Sigmoid colon (tissue), 7 donors: ENCODE data around the gene ABCA13. TPM values are rescaled to one million over a fixed set of nuclear protein-coding genes. Genes with fewer than 3 reads are reported as not detected.

Experiments used
- DNase-seq: peaks from one replicate; pipeline ENCODE4 v3.0.0-alpha.2; 2019
- H3K27ac ChIP-seq, 4 donors: fragments of 200-600 bp; sonication (generic); one replicate each; pipeline ENCODE4 v1.5.1; 2016 to 2019; ENCODE audit warnings: mild to moderate bottlenecking in 1 of 4
- H3K27me3 ChIP-seq, 3 donors: fragments of 200-600 bp; sonication (generic); one replicate each; pipeline ENCODE4 v1.5.1; 2019; ENCODE audit warnings: mild to moderate bottlenecking in 1 of 3
- H3K36me3 ChIP-seq, 4 donors: fragments of 200-600 bp; sonication (generic); one replicate each; pipeline ENCODE4 v1.5.1; 2016 to 2019
- H3K4me1 ChIP-seq, 4 donors: fragments of 200-600 bp; sonication (generic); one replicate each; pipeline ENCODE4 v1.5.1; 2017 to 2019
- H3K4me3 ChIP-seq, 4 donors: fragments of 200-600 bp; sonication (generic); one replicate each; pipeline ENCODE4 v1.5.1; 2017 to 2019; ENCODE audit warnings: mild to moderate bottlenecking in 2 of 4, moderate library complexity in 1 of 4
- H3K9me3 ChIP-seq, 4 donors: fragments of 200-600 bp in 3 of 4; sonication (generic) in 3 of 4; one replicate each; pipeline versions ENCODE4 v1.5.1 to v1.6.1; 2013 to 2019
- EP300 ChIP-seq, 4 donors: sonication (generic); formaldehyde crosslinking; IDR thresholded peaks; one replicate each; pipeline ENCODE4 v1.6.1; 2017; ENCODE audit warnings: antibody characterized with exemption in 4 of 4
- POLR2A ChIP-seq, 2 donors: fragments of 450-650 bp; IDR thresholded peaks; one replicate each; pipeline ENCODE4 v1.6.1; 2016; ENCODE audit warnings: antibody characterized with exemption in 2 of 2, mild to moderate bottlenecking in 2 of 2, moderate library complexity in 2 of 2
- POLR2AphosphoS5 ChIP-seq, 4 donors: sonication (generic); formaldehyde crosslinking; IDR thresholded peaks; one replicate each; pipeline ENCODE4 v1.6.1; 2017; ENCODE audit warnings: antibody characterized with exemption in 4 of 4
- WGBS, 2 donors: extraction: QIAGEN DNeasy Blood & Tissue Kit; methylation state at CpG; one replicate each; pipeline ENCODE4 v1.1.7; 2013; 5-methylcytosine and 5-hydroxymethylcytosine counted together
- intact Hi-C: fragments of 100-400 bp; cut with DNase I; formaldehyde crosslinking; loops from one replicate; pipeline ENCODE4 v1.15.1; 2023
- polyA plus RNA-seq, 3 donors: library from polyadenylated mRNA; stranded (reverse); fragments of 200-250 nt; gene quantifications; one replicate each; pipeline ENCODE4 v1.2.3, GENCODE V29; 2013
- total RNA-seq, 4 donors: library from RNA; depleted of rRNA; stranded (reverse); fragments of >200 nt; gene quantifications; one replicate each; pipeline ENCODE4 v1.1.0, GENCODE V29; 2016
- TF ChIP-seq, protein P1 (sequence below), 4 experiments: fragments of 450-650 bp in 3 of 4; fragments of 200-600 bp in 1 of 4; IDR thresholded peaks; one replicate each; pipeline ENCODE4 v1.5.1; 2016 to 2019; ENCODE audit warnings: antibody characterized with exemption in 4 of 4, mild to moderate bottlenecking in 3 of 4, moderate library complexity in 2 of 4
- donor health status: healthy with polysubstance abuse.
- donor health status: Bipolar disorder and iron deficiency.
- donor health status: healthy.

The ABCA13 gene
- total and polyA plus RNA-seq, 7 donors: under 0.01 to 0.71 (median 0.14) TPM; not detected in 2

DNA sequence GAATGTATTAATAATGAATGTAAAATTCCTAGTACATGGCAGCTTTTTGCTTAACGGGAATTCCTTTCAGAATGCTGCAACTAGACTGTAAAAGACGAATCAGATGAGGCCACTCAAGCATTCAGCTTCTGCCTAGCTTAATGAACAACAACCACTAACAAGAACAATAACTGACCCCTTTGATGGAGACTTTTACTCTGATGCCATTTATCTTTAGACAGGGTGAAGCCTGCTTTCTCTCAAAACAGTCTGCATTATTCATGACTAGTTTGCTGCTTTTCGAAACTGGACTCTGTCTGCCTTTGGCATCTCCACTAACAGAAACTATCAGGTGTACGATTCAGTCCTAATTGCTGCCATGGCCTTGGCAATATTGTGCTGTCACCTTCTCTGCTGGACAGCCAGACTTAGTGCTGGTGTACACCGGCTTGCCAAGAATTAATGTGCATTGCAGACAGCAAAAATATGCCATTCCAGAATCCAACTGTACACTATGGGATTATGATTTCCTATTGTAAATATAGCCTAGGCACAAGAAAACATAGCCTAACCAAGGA lies 457.6 kb downstream of the ABCA13 start:
- Histone ChIP-seq H3K9me3 (peaks cover 0 to 2% (median 0%) of the 10 kb centered on the region in 4 donors), H3K27me3 (no peaks in the 10 kb centered on the region), H3K27ac (no peak overlapping the region), H3K36me3 (no peaks in the 10 kb centered on the region), H3K4me3 (no peak overlapping the region), H3K4me1 (no peaks in the 10 kb centered on the region)
- TF ChIP-seq POLR2A (IDR thresholded peaks at IDR 0.05) (no peak), POLR2AphosphoS5 (IDR thresholded peaks at IDR 0.05) (no peak), EP300 (IDR thresholded peaks at IDR 0.05) (no peak)
- TF ChIP-seq, protein P1, sequence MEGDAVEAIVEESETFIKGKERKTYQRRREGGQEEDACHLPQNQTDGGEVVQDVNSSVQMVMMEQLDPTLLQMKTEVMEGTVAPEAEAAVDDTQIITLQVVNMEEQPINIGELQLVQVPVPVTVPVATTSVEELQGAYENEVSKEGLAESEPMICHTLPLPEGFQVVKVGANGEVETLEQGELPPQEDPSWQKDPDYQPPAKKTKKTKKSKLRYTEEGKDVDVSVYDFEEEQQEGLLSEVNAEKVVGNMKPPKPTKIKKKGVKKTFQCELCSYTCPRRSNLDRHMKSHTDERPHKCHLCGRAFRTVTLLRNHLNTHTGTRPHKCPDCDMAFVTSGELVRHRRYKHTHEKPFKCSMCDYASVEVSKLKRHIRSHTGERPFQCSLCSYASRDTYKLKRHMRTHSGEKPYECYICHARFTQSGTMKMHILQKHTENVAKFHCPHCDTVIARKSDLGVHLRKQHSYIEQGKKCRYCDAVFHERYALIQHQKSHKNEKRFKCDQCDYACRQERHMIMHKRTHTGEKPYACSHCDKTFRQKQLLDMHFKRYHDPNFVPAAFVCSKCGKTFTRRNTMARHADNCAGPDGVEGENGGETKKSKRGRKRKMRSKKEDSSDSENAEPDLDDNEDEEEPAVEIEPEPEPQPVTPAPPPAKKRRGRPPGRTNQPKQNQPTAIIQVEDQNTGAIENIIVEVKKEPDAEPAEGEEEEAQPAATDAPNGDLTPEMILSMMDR (IDR thresholded peaks at IDR 0.05): no peak
- intact Hi-C loops: no loop called here
- DNase-seq: no peak
- 82 to 83% methylated on average over 5 of the region's 5 CpGs for WGBS, 2 donors

DNA sequence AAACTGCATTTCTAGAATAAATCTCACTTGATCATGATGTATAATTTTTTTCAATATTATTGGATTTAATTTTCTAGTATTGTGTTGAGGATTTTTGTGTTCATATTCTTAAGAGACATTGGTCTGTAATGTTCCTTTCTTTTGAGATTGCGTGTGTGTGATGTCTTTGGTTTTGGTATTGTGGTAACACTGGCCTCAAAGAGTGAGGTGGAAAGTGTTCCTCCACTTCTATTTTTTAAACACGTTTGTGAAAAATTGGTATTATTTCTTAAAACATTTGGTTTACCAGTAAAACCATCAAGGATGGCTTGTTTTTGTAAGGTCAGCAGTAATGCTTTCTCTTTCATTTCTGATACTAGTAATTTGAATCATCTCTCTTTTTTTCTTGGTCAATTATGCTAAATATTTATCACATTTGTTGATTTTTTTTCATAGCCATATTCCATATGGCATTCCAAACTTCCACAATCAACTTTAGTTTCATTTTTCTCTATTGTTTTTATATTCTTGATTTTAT lies 462.9 kb downstream of the ABCA13 start:
- no peak overlapping the region for H3K4me3 ChIP-seq
- TF ChIP-seq, protein P1 (IDR thresholded peaks at IDR 0.05): no peak
- TF ChIP-seq POLR2A (IDR thresholded peaks at IDR 0.05): no peak
- no peak for TF ChIP-seq POLR2AphosphoS5 (IDR thresholded peaks at IDR 0.05)
- TF ChIP-seq EP300 (IDR thresholded peaks at IDR 0.05): no peak
- WGBS, 2 donors: 74 to 82% methylated on average over 2 of the region's 2 CpGs

DNA sequence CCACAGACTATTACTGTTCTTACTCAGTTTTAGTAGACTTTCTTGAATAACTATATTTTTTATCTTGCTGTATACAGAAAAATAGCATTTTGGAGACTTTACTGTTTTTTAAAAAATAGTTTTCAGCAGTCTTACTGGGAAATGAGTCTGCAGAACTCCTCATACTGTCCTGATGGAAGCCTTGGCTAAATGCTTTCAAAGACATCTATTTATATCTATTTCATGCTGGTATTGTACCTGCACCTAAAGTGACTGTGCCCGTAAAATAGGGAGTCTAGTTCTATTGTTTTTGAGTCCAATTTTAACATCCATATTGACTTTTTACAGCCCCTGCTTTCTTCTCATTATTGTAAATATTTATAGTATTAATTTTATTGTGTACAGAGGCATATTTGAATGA lies 464.5 kb downstream of the ABCA13 start:
- no peak overlapping the region for H3K4me3 ChIP-seq
- intact Hi-C loops: no loop called here
- H3K27ac ChIP-seq: no peak overlapping the region
- no peaks in the 10 kb centered on the region for H3K27me3 ChIP-seq
- H3K36me3 ChIP-seq: no peaks in the 10 kb centered on the region
- DNase-seq: no peak
- WGBS, 2 donors: 87 to 92% methylated on average over 1 of the region's 1 CpG
- no peaks in the 10 kb centered on the region for H3K9me3 ChIP-seq
- TF ChIP-seq, protein P1 (IDR thresholded peaks at IDR 0.05): no peak
- no peak for TF ChIP-seq POLR2AphosphoS5 (IDR thresholded peaks at IDR 0.05)
- no peak for TF ChIP-seq EP300 (IDR thresholded peaks at IDR 0.05)
- TF ChIP-seq POLR2A (IDR thresholded peaks at IDR 0.05): no peak
- no peaks in the 10 kb centered on the region for H3K4me1 ChIP-seq

More for the DNA sequence above, 462.9 kb downstream of the ABCA13 start:
- H3K4me1 ChIP-seq: no peaks in the 10 kb centered on the region
- intact Hi-C loops: no loop called here
- no peaks in the 10 kb centered on the region for H3K36me3 ChIP-seq
- H3K9me3 ChIP-seq: no peaks in the 10 kb centered on the region
- H3K27me3 ChIP-seq: no peaks in the 10 kb centered on the region
- no peak for DNase-seq
- H3K27ac ChIP-seq: no peak overlapping the region

DNA sequence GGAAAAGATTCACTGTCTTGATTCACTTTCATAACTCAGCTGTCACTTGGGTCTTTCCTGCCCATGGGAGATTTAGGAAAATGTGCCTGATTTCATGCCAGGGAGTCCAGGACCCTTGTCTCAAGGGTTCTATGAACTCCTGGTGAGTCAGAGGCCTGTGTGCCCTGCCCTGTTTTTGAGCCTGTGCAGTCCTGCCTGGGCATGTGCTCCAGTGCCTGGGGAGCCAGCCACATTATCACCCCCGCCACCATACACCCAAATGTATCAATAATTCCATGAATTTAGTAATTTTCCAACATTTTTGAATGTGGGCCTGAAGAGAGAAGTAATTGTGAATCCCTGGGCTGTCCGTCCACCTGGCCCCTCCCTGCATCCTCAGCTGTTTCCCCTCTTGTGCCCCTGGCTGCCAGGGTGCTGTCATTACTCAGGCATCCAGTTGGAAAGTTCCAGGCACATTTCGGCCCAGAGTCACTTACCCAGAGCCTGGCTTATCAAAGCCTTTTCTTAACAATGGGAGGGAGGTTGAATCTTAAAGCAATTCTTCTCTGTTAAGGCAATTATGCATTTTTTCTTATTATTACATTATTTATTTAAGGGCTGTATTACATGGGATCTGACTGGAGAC lies 465.2 kb downstream of the ABCA13 start:
- Histone ChIP-seq H3K4me1 (no peaks in the 10 kb centered on the region), H3K27me3 (no peaks in the 10 kb centered on the region), H3K36me3 (no peaks in the 10 kb centered on the region), H3K27ac (no peak overlapping the region), H3K4me3 (no peak overlapping the region), H3K9me3 (no peaks in the 10 kb centered on the region)
- no peak for TF ChIP-seq EP300 (IDR thresholded peaks at IDR 0.05)
- TF ChIP-seq POLR2AphosphoS5 (IDR thresholded peaks at IDR 0.05): no peak
- TF ChIP-seq POLR2A (IDR thresholded peaks at IDR 0.05): no peak
- TF ChIP-seq, protein P1 (IDR thresholded peaks at IDR 0.05): no peak
- 67 to 75% methylated on average over 3 of the region's 3 CpGs for WGBS, 2 donors
- DNase-seq: no peak
- intact Hi-C loops: no loop called here
